HG02763 (cell line): ENCODE results near the gene RPSA.
"Not testable (repeated sequence)": the region's sequence is repeated elsewhere in the genome, so short reads cannot be mapped to it uniquely, and the experiment has no call there.

ENCODE experiments used
- ATAC-seq: cut with Tn5 transposase; IDR thresholded peaks from one replicate; pipeline ENCODE4 v1.9.1; 2021; ENCODE audit warnings: mild to moderate bottlenecking, moderate library complexity; ENCODE audit not compliant: unreplicated experiment

Gene RPSA

GRCh38 chr3:39406368-39407258 is at the start of gene RPSA:
Gene RPSA (plus strand): TSS chr3:39406720. CDS start chr3:39407654, 934 bp downstream.
- ATAC-seq: peak; percentile 93

- no peak for ATAC-seq
These were observed 48.2 kb upstream of the RPSA start for GRCh38 chr3:39358333-39358732.

DNA sequence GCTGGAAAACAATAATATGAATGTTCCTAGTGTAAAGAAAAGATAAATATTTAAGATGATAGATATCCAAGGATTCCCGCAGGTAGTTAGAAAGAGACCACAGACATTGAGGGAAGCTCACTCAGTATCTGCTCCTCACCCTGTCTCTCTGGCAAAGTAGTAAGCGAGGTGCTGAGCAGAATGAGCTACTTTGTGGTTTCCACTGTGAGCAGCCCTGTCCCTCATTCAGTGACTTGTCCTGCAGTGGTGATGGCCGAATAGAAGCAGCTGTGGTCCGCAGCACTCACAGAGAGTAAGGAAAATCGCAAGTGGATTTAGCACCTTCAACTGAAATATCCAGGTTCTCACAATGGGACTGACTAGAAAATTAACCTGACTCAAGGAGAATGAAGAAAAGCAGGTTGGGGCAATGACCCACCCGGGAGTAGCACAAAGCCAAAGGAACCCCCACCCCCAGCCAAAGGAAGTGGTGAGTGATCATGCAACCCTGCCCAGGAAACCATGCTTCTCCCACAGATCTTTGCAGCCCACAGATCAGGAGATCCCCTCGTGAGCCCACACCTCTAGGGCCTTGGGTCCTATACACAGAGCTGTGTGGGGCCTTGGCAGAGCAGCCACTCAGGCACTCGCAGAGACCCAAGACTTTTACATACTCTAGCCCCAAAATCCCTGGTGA is 45.1 kb upstream of the RPSA start:
- ATAC-seq: no peak

DNA sequence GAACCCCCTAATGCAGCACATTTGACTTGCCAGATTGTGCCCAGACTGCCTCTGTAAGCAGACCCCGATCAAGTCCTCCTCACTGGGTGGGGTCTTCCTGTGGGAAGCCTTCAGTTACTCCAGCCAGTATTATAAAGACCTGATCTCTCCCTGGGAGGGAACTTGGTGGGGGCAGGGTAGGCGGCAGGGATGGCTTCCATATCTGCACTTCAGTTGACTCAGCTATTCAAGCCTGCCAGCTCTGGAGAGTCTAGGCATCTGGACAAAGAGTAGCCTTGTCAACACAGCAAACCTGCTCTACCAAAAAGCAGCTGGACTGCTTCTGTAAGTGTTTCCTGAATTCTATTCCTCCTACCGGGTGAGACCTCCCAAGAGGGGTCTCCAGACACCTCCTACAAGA is 44.3 kb upstream of the RPSA start:
- no peak for ATAC-seq

DNA sequence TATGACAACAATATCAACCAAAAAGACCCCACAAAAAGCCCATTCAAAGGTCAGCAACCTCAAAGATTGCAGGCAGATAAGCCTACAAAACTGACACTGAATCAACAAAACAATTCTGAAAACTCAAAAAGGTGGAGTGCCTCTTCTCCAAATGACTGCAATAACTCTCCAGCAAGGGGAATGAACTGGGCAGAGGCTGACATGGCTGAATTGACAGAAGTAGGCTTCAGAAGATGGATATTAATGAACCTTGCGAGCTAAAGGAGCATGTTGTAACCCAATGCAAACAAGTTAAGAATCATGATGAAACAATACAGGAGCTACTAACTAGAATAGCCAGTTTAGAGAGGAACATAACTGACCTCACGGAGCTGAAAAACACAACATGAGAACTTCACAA is 43.7 kb upstream of the RPSA start:
- ATAC-seq: no peak

DNA sequence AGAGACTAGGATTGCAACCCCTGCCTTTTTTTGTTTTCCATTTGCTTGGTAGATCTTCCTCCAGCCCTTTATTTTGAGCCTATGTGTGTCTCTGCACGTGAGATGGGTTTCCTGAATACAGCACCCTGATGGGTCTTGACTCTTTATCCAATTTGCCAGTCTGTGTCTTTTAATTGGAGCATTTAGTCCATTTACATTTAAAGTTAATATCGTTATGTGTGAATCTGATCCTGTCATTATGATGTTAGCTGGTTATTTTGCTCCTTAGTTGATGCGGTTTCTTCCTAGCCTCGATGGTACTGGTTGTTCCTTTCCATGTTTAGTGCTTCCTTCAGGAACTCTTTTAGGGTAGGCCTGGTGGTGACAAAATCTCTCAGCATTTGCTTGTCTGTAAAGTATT is 36.1 kb upstream of the RPSA start:
- ATAC-seq: not testable (repeated sequence)

DNA sequence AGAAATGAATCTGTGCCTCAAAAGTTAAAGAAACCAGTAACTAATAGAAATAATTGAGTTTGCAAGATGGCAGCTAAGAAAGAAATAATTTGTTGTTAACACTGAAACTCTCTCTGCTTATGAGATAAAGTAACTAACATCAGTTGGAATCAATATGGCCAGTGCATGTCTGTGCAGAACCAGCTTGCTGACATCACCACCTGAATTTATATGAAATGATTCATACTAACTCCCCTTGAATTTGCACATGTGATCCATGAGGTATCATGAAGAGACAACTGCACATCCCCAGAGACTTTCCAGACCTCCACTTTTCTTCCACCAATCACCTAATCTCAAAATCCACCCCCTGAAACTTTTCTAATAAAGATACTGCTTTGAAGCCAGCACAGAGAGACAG is 33.7 kb upstream of the RPSA start:
- no peak for ATAC-seq

GRCh38 chr3:39376959-39377634 is 29.4 kb upstream of the RPSA start:
- ATAC-seq: no peak

GRCh38 chr3:39378088-39378487 is 28.4 kb upstream of the RPSA start:
- ATAC-seq: no peak

GRCh38 chr3:39378957-39379777 is 27.4 kb upstream of the RPSA start:
- ATAC-seq: no peak

DNA sequence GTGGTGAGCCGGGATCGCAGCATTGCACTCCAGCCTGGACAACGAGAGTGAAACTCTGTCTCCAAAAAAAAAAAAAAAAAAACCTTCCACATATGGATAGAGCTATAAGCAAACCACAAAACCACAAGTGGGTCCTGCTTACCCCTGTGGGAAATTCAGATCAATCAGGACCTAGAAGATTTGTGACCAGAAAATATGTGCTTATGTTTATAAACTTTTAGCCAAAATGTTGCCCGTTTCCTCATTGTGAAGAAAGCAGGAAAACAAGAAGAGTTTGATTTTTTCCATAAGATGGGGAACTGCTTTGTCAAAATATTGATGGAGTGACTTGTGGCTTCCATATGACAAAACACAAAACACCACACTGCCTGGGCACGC is 26.8 kb upstream of the RPSA start:
- ATAC-seq: no peak

DNA sequence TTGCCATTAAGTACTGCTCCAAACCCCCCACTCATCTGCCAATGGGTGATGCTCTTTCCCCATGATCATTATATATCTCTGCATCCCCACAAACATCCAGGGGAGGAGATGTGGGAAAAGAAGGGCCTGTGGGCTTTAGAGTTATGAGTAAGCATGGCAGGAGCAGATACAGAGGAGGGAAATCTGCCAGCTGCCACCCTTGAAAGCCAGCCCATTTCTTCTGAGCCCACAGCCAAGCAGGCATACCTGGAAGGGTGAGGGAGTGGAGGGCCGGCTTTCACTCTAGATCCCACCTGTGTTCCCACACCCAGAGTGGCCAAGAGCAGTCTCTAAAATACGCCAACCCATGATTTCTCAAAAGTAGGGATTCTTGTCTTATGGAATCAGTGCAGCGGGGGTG is 25.1 kb upstream of the RPSA start:
- no peak for ATAC-seq

DNA sequence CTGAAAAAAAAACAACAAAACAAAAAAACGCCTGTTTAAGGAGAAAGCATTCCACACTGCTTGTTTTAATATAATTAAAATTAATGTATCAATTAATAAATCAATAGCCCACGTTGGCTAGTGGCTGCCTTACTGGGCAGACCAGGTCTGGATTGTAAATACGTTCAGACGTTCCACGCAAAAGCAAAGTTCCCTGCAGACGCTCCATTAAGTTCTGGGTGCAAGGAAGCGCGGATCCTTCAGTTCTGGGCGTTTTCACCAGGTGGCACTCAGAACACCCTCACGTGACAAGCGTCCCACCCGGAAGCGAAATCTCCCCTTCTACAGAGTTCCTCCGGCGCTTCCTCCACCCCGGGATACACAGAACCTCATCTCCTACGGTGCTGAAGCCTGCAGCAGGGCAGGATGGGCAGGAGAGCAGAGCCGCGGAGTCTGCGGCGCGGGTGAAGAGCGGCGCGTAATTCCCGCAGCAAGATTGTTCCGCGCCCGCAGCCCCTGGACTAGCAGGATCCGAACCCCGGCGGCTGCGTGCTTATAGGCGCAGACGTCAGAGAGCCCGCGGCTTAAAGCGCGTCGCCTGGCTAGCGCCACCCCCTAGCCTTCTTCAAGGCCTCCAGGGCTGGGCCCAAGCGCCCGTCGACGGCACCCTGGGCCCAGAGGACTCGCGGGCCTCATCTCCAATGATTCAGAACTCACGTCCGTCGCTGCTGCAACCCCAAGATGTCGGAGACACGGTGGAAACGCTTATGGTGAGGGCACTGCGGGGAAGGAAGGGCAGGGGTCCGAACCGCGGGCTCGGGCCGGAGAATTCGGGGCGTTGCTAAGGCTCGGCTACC is 23.3 kb upstream of the RPSA start, which contains the start of gene SLC25A38:
TSS of gene SLC25A38 (plus strand) at position 326 of the 836 bp plus-strand sequence. CDS start at position 681, 355 bp downstream.
- ATAC-seq: peak; percentile 63

GRCh38 chr3:39383881-39384664 is 22.4 kb upstream of the RPSA start:
- ATAC-seq: peak; percentile 77

GRCh38 chr3:39384665-39385000 is 21.9 kb upstream of the RPSA start:
- no peak for ATAC-seq

DNA sequence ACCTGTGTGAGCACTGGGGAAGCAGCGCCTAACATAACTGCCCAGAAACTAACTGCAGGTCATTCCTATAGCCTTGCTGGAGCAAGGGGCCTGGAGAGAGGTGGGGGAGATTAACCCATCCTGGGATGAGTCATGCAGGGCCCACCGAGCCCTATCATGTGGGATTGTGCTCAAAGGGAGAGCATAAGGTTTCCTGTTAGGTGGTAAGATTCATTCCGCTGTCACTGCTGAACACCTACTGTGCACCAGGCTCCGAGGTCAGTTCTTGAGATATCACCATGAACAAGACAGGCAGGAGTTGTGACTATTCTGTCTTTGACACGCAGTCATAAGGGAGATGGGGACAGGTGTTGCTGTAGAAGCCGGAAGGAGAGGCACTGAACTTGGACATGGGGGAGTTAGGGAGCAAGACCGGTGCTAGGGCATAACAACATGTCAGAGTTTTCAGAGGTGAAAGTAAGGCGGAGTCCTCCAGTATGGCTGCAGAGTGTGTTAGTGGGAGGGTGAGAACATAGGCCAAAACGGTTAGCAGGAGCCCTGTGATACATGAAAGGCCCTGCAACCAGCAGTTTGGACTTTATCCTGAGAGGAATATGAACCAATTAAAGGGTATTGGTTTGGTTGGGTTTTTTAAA is 20.9 kb upstream of the RPSA start:
- ATAC-seq: no peak

DNA sequence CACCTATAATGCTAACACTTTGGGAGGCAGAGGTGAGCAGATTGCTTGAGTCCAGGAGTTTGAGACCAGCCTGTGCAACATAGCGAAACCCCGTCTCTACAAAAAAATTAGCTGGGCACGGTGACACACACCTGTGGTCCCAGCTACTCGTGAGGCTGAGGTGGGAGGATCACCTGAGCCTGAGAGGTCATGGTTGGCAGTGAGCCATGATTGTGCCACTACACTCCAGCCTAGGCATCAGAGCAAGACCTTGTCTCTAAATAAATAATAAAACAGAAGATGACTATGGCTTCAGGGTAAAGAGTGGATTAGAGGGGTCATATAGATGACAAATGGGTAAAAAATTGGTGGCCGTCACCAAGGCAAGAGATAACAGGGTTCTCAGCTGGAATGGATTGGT is 20.2 kb upstream of the RPSA start:
- no peak for ATAC-seq

DNA sequence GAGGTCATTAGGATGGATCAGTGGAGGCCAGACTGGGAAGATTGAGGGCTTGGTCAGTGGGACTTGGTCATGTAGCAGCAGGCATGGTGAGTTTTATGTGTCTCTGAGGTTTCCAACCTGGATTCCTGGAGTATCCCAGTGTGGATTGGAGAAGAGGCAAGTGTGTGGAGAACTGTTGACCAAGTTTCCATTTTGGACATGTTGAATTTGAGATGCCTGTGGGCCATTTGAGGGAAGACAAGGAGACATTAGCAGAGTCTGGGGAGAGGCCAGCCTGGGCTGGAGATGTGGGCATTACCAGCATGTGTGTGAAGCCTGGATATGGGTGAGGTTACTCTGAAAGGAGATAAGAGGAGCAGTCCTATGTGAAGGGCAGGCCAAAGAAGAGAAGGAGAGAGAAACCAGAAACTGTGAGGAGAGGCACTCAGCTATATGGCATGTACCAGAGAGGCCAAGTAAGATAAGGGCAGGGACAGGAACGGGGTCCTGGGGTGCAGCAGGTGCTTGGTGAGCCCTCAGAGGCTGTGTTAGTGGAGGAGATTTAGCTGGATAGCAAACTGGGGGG is 19.0 kb upstream of the RPSA start:
- ATAC-seq: no peak
